OCI-LY7 (cell line): ENCODE results near the gene IL12A.

Source experiments
- CTCF ChIP-seq: fragments of 200-600 bp; sonication (generic); conservative IDR thresholded peaks from 2 replicates; pipeline ENCODE4 v1.5.1; 2014; ENCODE audit warnings: mild to moderate bottlenecking, antibody characterized with exemption, low read length, moderate library complexity, mixed read lengths
- EZH2phosphoT487 ChIP-seq: fragments of 200-600 bp; sonication (generic); IDR thresholded peaks from 2 replicates; pipeline ENCODE4 v1.6.1; 2018; ENCODE audit warnings: low read depth, borderline replicate concordance, mild to moderate bottlenecking, mixed run types, antibody characterized with exemption, low read length, moderate library complexity, mixed read lengths

GRCh38 chr3:160018959-160019358 lies 30.3 kb downstream of the IL12A start:
- no peak for TF ChIP-seq CTCF
- no peak for TF ChIP-seq EZH2phosphoT487
